GM12891 (cell line): ENCODE measurements around the gene SERP2.

Experiments
- POLR2AphosphoS5 ChIP-seq: IDR thresholded peaks from 2 replicates; pipeline ENCODE4 v1.6.1; 2011; ENCODE audit warnings: low read depth, low read length, control low read depth
- POU2F2 ChIP-seq: IDR thresholded peaks from 2 replicates; pipeline ENCODE4 v1.6.1; 2011; ENCODE audit warnings: low read depth, mild to moderate bottlenecking, control low read depth, low read length, moderate library complexity

- TF ChIP-seq POU2F2 (no peak), POLR2AphosphoS5 (no peak)
These were observed 38.2 kb downstream of the SERP2 start for GRCh38 chr13:44411841-44412240.
